Limb (tissue), 2 donors: ENCODE data around the gene MCHR2.

Experiments used
- DNase-seq, 2 donors: peaks; one replicate each; pipeline ENCODE4 v3.0.0-alpha.2; 2016; ENCODE audit errors: extremely low spot score in 2 of 2

Gene MCHR2

GRCh38 chr6:99905209-99906106 lies 88.6 kb downstream of the MCHR2 start:
- no peak for DNase-seq

GRCh38 chr6:99901596-99902384 lies 92.2 kb downstream of the MCHR2 start:
- DNase-seq, result no peak

- DNase-seq, result no peak
Measured at GRCh38 chr6:99894815-99895214, 99.2 kb downstream of the MCHR2 start.

GRCh38 chr6:99887066-99887465 lies 107.0 kb downstream of the MCHR2 start:
- no peak for DNase-seq

- no peak for DNase-seq
Measured at GRCh38 chr6:99885051-99885450, 109.0 kb downstream of the MCHR2 start.

- no peak for DNase-seq
Measured at GRCh38 chr6:99882128-99882702, 111.8 kb downstream of the MCHR2 start.

GRCh38 chr6:99879431-99879830 lies 114.6 kb downstream of the MCHR2 start:
- DNase-seq, result no peak

- no peak for DNase-seq
Measured at GRCh38 chr6:99875068-99875467, 119.0 kb downstream of the MCHR2 start.

GRCh38 chr6:99873084-99873483 lies 120.9 kb downstream of the MCHR2 start:
- no peak for DNase-seq

- no peak for DNase-seq
Measured at GRCh38 chr6:99871641-99872040, 122.4 kb downstream of the MCHR2 start.
